ENCODE results near the gene UBL4B. TPM values are rescaled to one million over a fixed set of nuclear protein-coding genes. Genes with fewer than 3 reads are reported as not detected.

UBL4B gene
- total RNA-seq, 1 donor from 2014 or later, result not detected

GRCh38 chr1:110148961-110149360, 36.7 kb downstream of the UBL4B start:
- intact Hi-C loops (cut with DNase I), result no loop called here
- no peak for DNase-seq (ENCODE audit: low spot score)

GRCh38 chr1:110150330-110151174, 38.3 kb downstream of the UBL4B start, which contains the start of gene SLC6A17:
Gene SLC6A17, plus strand, starts transcription at chr1:110150494. Its CDS starts 16,436 bp downstream, at chr1:110166930.
- DNase-seq (ENCODE audit: low spot score), result no peak
- intact Hi-C loops (cut with DNase I), result no loop called here

GRCh38 chr1:110151175-110151669, 39.0 kb downstream of the UBL4B start:
- DNase-seq (ENCODE audit: low spot score), result no peak
- intact Hi-C loops (cut with DNase I), result no loop called here

- DNase-seq (ENCODE audit: low spot score), result no peak
- intact Hi-C loops (cut with DNase I), result no loop called here
Measured at GRCh38 chr1:110152133-110152785, 40.0 kb downstream of the UBL4B start.

GRCh38 chr1:110153407-110153950, 41.2 kb downstream of the UBL4B start:
- no peak for DNase-seq (ENCODE audit: low spot score)
- intact Hi-C loops (cut with DNase I), result no loop called here

- intact Hi-C loops (cut with DNase I), result no loop called here
- no peak for DNase-seq (ENCODE audit: low spot score)
Measured at GRCh38 chr1:110155878-110156522, 43.8 kb downstream of the UBL4B start.

GRCh38 chr1:110158261-110158660, 46.0 kb downstream of the UBL4B start:
- intact Hi-C loops (cut with DNase I), result no loop called here
- DNase-seq (ENCODE audit: low spot score), result no peak

GRCh38 chr1:110159168-110159567, 46.9 kb downstream of the UBL4B start:
- DNase-seq (ENCODE audit: low spot score), result no peak
- intact Hi-C loops (cut with DNase I), result no loop called here

- intact Hi-C loops (cut with DNase I), result no loop called here
Measured at GRCh38 chr1:110160538-110161100, 48.4 kb downstream of the UBL4B start.

GRCh38 chr1:110161165-110161564, 48.9 kb downstream of the UBL4B start:
- intact Hi-C loops (cut with DNase I), result no loop called here
- DNase-seq (ENCODE audit: low spot score), result no peak

More at GRCh38 chr1:110160538-110161100, 48.4 kb downstream of the UBL4B start:
- no peak for DNase-seq (ENCODE audit: low spot score)

- intact Hi-C loops (cut with DNase I), result no loop called here
Measured at GRCh38 chr1:110161849-110162248, 49.6 kb downstream of the UBL4B start.

More at GRCh38 chr1:110161849-110162248, 49.6 kb downstream of the UBL4B start:
- DNase-seq (ENCODE audit: low spot score), result no peak

Other genes starting within 250 kb of the UBL4B start
- 16.7 TPM for gene CSF1, start 201.6 kb upstream of the UBL4B start, total RNA-seq
- gene AHCYL1, start 127.7 kb upstream of the UBL4B start, total RNA-seq, result 53.6 TPM
- 23.8 TPM for gene STRIP1, start 77.8 kb upstream of the UBL4B start, total RNA-seq
- 0.22 TPM for gene ALX3, start 41.8 kb upstream of the UBL4B start, total RNA-seq
- 0.40 TPM for gene SLC6A17, start 38.1 kb downstream of the UBL4B start, total RNA-seq
- gene KCNC4, start 97.9 kb downstream of the UBL4B start, total RNA-seq, result 16.6 TPM
- gene RBM15, start 226.9 kb downstream of the UBL4B start, total RNA-seq, result 22.7 TPM

Measured in cardiac septum (tissue), 1 donor.